PC-3 (cell line): ENCODE results near the gene CALM3.

Experiments
- EZH2phosphoT487 ChIP-seq: fragments of 300-600 bp; sonication (generic); IDR thresholded peaks from 2 replicates; pipeline ENCODE4 v1.6.1; 2018; ENCODE audit warnings: mild to moderate bottlenecking, antibody characterized with exemption, low read length, borderline replicate concordance
- TF ChIP-seq, protein P1 (sequence below): fragments of 300-600 bp; sonication (generic); conservative IDR thresholded peaks from 2 replicates; pipeline ENCODE4 v1.5.1; 2017; ENCODE audit warnings: antibody characterized with exemption, low read depth, mild to moderate bottlenecking, low read length

DNA sequence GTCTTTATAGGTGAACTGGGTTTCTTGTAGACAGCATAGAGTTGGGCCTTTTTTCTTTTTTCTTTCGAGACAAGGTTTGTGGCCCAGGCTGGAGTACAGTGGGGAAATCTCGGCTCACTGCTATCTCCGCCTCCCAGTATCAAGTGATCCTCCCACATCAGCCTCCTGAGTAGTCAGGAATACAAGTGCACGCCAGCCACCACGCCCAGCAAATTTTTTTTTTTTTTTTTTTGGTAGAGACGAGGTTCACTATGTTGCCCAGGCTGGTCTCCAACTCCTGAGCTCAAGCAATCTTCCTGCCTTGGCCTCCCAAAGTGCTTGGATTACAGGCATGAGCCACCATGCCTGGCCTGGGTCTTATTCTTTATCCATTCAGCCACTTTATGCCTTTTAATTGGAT is 5.1 kb upstream of the CALM3 start:
- TF ChIP-seq, protein P1, sequence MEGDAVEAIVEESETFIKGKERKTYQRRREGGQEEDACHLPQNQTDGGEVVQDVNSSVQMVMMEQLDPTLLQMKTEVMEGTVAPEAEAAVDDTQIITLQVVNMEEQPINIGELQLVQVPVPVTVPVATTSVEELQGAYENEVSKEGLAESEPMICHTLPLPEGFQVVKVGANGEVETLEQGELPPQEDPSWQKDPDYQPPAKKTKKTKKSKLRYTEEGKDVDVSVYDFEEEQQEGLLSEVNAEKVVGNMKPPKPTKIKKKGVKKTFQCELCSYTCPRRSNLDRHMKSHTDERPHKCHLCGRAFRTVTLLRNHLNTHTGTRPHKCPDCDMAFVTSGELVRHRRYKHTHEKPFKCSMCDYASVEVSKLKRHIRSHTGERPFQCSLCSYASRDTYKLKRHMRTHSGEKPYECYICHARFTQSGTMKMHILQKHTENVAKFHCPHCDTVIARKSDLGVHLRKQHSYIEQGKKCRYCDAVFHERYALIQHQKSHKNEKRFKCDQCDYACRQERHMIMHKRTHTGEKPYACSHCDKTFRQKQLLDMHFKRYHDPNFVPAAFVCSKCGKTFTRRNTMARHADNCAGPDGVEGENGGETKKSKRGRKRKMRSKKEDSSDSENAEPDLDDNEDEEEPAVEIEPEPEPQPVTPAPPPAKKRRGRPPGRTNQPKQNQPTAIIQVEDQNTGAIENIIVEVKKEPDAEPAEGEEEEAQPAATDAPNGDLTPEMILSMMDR, result no peak
- no peak for TF ChIP-seq EZH2phosphoT487
